ENCODE data around the gene BCL11A.

Gene BCL11A

GRCh38 chr2:60535685-60536312 lies 17.7 kb downstream of the BCL11A start:
- no peak for TF ChIP-seq CTCF (IDR thresholded peaks at IDR 0.05; ENCODE audit: insufficient read depth, low read length, poor library complexity, severe bottlenecking)
- Histone ChIP-seq H3F3A (ENCODE audit: insufficient read depth) (peaks cover 71% of the 10 kb centered on the region), H3K9me2 (replicated peaks; ENCODE audit: insufficient read depth, low read length) (no peaks in the 10 kb centered on the region), H3K79me2 (ENCODE audit: insufficient read depth, low read length) (peaks cover 100% of the 10 kb centered on the region), H3K27me3 (ENCODE audit: low read length) (no peaks in the 10 kb centered on the region), H3K4me2 (ENCODE audit: low read depth, low read length, poor library complexity, severe bottlenecking) (peak overlapping the region; percentile 84), H3K27ac (ENCODE audit: low read depth, low read length) (peak overlapping the region; percentile 42), H2AFZ (ENCODE audit: low read depth, low read length, severe bottlenecking) (no peak overlapping the region), H3K9ac (ENCODE audit: low read length) (peak overlapping the region; percentile 45; the same call in 1 of the 2 replicates), H3K9me3 (ENCODE audit: insufficient read depth, low read length) (no peaks in the 10 kb centered on the region), H3K4me3 (ENCODE audit: insufficient read depth, low read length, poor library complexity, severe bottlenecking) (peak overlapping the region; percentile 21), H4K20me1 (ENCODE audit: low read depth, low read length) (peaks cover 38% of the 10 kb centered on the region), H3K36me3 (ENCODE audit: low read length) (peaks cover 20% of the 10 kb centered on the region; the same call in 1 of the 2 replicates)

- Histone ChIP-seq H2AFZ (ENCODE audit: low read depth, low read length, severe bottlenecking) (no peak overlapping the region), H4K20me1 (ENCODE audit: low read depth, low read length) (peaks cover 33% of the 10 kb centered on the region; the same call in 1 of the 2 replicates), H3K36me3 (ENCODE audit: low read length) (peaks cover 15% of the 10 kb centered on the region; the same call in 1 of the 2 replicates), H3K9me2 (replicated peaks; ENCODE audit: insufficient read depth, low read length) (no peaks in the 10 kb centered on the region), H3K9ac (ENCODE audit: low read length) (peak overlapping the region; percentile 45), H3K27me3 (ENCODE audit: low read length) (no peaks in the 10 kb centered on the region), H3K9me3 (ENCODE audit: insufficient read depth, low read length) (no peaks in the 10 kb centered on the region), H3K4me2 (ENCODE audit: low read depth, low read length, poor library complexity, severe bottlenecking) (peak overlapping the region; percentile 84), H3K4me3 (ENCODE audit: insufficient read depth, low read length, poor library complexity, severe bottlenecking) (peak overlapping the region; percentile 21), H3K79me2 (ENCODE audit: insufficient read depth, low read length) (peaks cover 100% of the 10 kb centered on the region), H3K27ac (ENCODE audit: low read depth, low read length) (peak overlapping the region; percentile 66), H3F3A (ENCODE audit: insufficient read depth) (peaks cover 70% of the 10 kb centered on the region)
- TF ChIP-seq CTCF (IDR thresholded peaks at IDR 0.05; ENCODE audit: insufficient read depth, low read length, poor library complexity, severe bottlenecking), result no peak
These were observed 18.4 kb downstream of the BCL11A start for GRCh38 chr2:60534892-60535684.

GRCh38 chr2:60534052-60534685 lies 19.3 kb downstream of the BCL11A start:
- no peaks in the 10 kb centered on the region for H3K9me2 ChIP-seq (replicated peaks; ENCODE audit: insufficient read depth, low read length)
- peaks cover 69% of the 10 kb centered on the region for H3F3A ChIP-seq (ENCODE audit: insufficient read depth)
- peaks cover 100% of the 10 kb centered on the region for H3K79me2 ChIP-seq (ENCODE audit: insufficient read depth, low read length)
- peak overlapping the region; percentile 45 for H3K9ac ChIP-seq (ENCODE audit: low read length)
- no peak for TF ChIP-seq CTCF (IDR thresholded peaks at IDR 0.05; ENCODE audit: insufficient read depth, low read length, poor library complexity, severe bottlenecking)
- TF ChIP-seq EZH2phosphoT487 (conservative IDR thresholded peaks at IDR 0.05; ENCODE audit: low read length), result no peak
- no peak overlapping the region for H2AFZ ChIP-seq (ENCODE audit: low read depth, low read length, severe bottlenecking)
- H3K4me2 ChIP-seq (ENCODE audit: low read depth, low read length, poor library complexity, severe bottlenecking), result peak overlapping the region; percentile 84
- H3K27ac ChIP-seq (ENCODE audit: low read depth, low read length), result peak overlapping the region; percentile 66
- H3K4me3 ChIP-seq (ENCODE audit: insufficient read depth, low read length, poor library complexity, severe bottlenecking), result peak overlapping the region; percentile 21
- H3K36me3 ChIP-seq (ENCODE audit: low read length), result peaks cover 15% of the 10 kb centered on the region; the same call in 1 of the 2 replicates
- no peaks in the 10 kb centered on the region for H3K27me3 ChIP-seq (ENCODE audit: low read length)
- H4K20me1 ChIP-seq (ENCODE audit: low read depth, low read length), result peaks cover 34% of the 10 kb centered on the region
- no peaks in the 10 kb centered on the region for H3K9me3 ChIP-seq (ENCODE audit: insufficient read depth, low read length)

Data from SU-DHL-6 (cell line).